ENCODE results near the gene CLSTN2.
"Not testable (repeated sequence)": the region's sequence is repeated elsewhere in the genome, so short reads cannot be mapped to it uniquely, and the experiment has no call there.

Gene CLSTN2

DNA sequence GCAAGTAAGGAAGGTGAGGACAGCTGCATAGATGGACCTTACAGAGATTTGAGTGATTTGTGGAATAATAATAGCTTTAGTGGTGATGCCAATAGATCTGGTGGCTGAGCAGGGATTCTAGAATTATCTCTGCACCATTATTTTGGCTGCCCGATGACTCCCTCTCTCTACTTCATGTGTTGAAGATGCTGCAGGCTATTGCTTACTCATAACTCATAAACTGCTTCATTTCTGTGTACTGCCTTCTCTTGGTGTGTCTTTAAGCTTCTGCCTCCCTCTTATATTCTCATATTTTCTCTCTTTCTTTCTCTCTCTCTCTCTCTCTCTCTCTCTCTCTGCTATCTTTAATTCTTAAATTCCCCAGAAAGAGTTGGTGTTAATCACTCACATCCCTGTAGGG lies 486.9 kb downstream of the CLSTN2 start:
- no peak overlapping the region for H3K4me3 ChIP-seq
- DNase-seq (ENCODE audit: low spot score) = no peak
- TF ChIP-seq, protein P1, sequence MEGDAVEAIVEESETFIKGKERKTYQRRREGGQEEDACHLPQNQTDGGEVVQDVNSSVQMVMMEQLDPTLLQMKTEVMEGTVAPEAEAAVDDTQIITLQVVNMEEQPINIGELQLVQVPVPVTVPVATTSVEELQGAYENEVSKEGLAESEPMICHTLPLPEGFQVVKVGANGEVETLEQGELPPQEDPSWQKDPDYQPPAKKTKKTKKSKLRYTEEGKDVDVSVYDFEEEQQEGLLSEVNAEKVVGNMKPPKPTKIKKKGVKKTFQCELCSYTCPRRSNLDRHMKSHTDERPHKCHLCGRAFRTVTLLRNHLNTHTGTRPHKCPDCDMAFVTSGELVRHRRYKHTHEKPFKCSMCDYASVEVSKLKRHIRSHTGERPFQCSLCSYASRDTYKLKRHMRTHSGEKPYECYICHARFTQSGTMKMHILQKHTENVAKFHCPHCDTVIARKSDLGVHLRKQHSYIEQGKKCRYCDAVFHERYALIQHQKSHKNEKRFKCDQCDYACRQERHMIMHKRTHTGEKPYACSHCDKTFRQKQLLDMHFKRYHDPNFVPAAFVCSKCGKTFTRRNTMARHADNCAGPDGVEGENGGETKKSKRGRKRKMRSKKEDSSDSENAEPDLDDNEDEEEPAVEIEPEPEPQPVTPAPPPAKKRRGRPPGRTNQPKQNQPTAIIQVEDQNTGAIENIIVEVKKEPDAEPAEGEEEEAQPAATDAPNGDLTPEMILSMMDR (IDR thresholded peaks at IDR 0.05) = no peak
- H3K27ac ChIP-seq = no peak overlapping the region

DNA sequence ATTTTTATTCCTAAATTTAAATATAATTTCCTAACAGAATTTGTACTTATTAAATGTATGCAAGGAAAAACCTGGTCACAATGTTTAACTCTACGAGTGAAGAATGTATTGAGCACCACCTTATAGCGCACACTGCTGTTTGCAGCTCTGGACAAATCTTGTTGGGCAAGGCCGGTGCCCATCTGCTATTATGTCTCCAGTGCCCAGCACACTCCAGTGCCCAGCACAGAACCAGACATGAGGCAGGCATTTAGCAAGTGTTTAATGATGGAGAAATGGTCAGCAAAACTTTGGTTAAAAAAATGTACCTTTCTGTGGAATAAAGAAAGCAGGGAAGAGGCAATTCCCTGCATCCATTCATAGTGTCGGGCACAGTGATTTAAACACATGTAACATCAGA lies 488.2 kb downstream of the CLSTN2 start:
- DNase-seq (ENCODE audit: low spot score) = no peak
- Histone ChIP-seq H3K4me3 (no peak overlapping the region), H3K27ac (no peak overlapping the region)
- TF ChIP-seq, protein P1 (IDR thresholded peaks at IDR 0.05) = no peak

DNA sequence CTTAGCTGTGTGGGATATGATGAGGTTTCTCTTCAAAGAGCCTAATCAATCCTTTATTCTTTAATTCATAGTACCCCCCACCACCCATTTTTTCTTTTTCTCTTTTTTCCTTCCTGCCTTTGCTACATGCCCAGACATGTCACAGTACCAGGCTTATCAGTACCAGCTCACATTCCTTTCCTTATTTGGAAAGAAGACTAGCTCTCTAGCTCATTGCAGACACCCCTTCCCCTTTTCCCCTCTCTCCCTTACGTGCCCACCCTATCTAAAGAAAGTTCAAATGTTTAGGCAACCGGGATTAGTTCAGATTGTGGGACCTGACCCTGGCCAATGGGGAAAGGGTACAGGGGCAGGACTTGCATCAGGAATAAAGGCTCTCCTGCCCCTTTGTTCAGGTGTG lies 488.6 kb downstream of the CLSTN2 start:
- DNase-seq (ENCODE audit: low spot score); H3K27ac ChIP-seq; H3K4me3 ChIP-seq: not testable (repeated sequence)

DNA sequence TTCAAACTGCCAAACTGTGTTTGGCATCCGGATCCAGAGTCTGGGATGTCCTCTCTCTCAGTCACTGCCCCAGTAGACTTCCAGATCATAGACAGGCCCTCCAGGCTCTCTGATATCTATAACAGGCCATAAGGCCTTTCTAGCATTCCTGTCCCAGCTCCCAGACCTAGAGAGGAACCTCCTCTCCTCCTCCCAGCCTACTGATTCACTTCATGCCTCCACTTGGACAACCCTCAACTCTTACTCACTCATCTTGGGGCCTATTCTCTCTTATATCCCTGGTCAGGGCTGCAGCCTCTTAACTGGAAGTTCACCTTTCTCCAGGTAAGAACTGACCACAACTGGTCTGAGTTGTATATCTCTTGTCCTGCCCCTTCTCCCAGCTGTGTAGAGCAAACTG lies 489.2 kb downstream of the CLSTN2 start:
- TF ChIP-seq, protein P1 (IDR thresholded peaks at IDR 0.05) = no peak
- Histone ChIP-seq H3K4me3 (no peak overlapping the region), H3K27ac (no peak overlapping the region)
- DNase-seq (ENCODE audit: low spot score) = no peak

DNA sequence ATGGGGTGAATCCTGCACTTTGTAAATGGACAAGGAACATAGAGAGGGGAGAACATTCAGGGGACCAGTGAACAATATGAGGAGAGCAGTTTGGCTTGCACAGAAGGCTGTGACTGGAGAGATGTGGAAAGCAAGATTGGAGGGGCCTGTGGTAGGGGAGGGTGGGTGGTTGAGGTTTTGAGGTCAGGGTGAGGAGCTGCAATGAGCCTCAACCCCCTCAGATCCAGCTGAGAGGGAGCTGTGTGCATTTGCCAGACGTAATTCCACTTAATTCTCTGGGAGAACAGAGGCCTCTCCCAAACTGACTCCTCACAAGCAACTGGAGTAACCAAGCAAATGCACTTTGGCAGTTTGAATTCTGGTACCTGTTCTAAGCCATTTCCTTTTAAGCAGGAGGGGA lies 489.7 kb downstream of the CLSTN2 start:
- H3K27ac ChIP-seq = no peak overlapping the region
- TF ChIP-seq, protein P1 (IDR thresholded peaks at IDR 0.05) = no peak
- DNase-seq (ENCODE audit: low spot score) = no peak
- H3K4me3 ChIP-seq = no peak overlapping the region

DNA sequence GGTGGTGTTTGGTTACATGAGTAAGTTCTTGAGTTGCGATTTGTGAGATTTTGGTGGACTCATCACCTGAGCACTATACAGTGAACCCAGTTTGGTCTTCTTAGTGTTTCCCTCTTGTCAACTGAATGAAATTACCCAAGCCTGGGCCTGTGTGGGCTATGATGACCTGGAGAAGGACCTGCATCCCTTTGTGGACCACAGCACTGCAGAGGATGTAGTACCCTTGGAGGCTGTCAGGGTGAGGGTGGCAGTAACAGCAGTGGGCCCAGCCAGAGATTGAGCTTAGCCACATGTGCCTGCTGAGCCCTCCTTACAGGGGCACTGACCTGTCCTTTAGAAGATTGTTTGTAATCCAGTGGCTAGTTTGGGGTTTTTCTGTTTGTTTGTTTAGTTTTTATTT lies 492.8 kb downstream of the CLSTN2 start:
- TF ChIP-seq, protein P1 (IDR thresholded peaks at IDR 0.05) = no peak
- Histone ChIP-seq H3K4me3 (no peak overlapping the region), H3K27ac (no peak overlapping the region)
- no peak for DNase-seq (ENCODE audit: low spot score)

DNA sequence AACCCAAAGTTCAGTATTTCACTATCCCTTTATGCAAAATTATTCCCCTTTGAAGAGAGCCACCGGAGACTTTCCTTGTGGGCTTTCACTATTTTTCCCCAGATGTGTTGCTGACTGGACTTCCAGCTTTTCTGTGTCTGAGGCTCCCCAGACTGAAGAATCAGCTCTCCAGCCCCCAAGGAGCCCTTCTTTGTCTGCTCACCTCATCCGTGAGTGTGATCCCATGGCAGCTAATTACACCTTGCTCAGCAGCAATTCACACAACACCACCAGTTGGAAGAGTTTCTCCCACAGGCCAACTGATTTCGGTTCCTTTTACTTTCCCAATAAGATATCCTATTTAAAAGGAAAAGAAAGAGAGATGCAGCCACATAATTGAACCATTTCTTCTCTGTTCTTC lies 493.4 kb downstream of the CLSTN2 start:
- H3K27ac ChIP-seq = no peak overlapping the region
- DNase-seq (ENCODE audit: low spot score) = no peak
- no peak overlapping the region for H3K4me3 ChIP-seq
- TF ChIP-seq, protein P1 (IDR thresholded peaks at IDR 0.05) = no peak

DNA sequence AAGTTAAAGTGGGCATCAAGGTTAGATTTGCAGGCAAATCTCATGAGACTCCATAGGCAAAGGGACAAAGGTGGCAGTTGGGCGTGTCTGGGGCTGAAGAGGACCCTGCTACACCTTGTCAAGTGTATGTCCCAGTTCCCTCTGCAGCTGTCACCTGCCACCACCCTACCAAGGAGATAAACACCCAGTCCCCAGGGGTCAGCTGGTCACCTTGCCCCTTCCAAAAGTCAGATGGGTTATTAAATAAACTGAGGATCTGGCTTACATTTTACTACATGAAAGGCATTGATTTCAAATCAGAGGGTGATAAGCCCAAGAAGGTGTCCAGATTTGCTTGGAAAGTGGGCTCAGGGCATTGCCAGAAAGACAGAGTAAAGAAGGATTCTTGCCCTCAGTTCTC lies 494.8 kb downstream of the CLSTN2 start:
- Histone ChIP-seq H3K4me3 (no peak overlapping the region), H3K27ac (no peak overlapping the region)
- DNase-seq (ENCODE audit: low spot score) = no peak
- TF ChIP-seq, protein P1 (IDR thresholded peaks at IDR 0.05) = no peak

All from coronary artery (tissue), 2 donors.